WTC11 (cell line): ENCODE data around the gene SFI1.

Source experiments
- CTCF ChIP-seq: fragments of 200-600 bp; IDR thresholded peaks from 2 replicates; pipeline ENCODE4 v1.8.0; 2022; ENCODE audit warnings: antibody characterized with exemption
- ETV6 ChIP-seq: sonication (generic); formaldehyde crosslinking; IDR thresholded peaks from 2 replicates; pipeline ENCODE4 v1.8.1; 2022; ENCODE audit warnings: mild to moderate bottlenecking, missing genetic modification reagents
- FOXK1 ChIP-seq: sonication (generic); formaldehyde crosslinking; IDR thresholded peaks from 2 replicates; pipeline ENCODE4 v1.8.0; 2022; ENCODE audit warnings: mild to moderate bottlenecking, moderate library complexity, missing genetic modification reagents
- MLX ChIP-seq: sonication (generic); formaldehyde crosslinking; IDR thresholded peaks from 2 replicates; pipeline ENCODE4 v1.8.1; 2023; ENCODE audit warnings: mild to moderate bottlenecking, missing genetic modification reagents, moderate library complexity
- MYBL2 ChIP-seq: sonication (generic); formaldehyde crosslinking; IDR thresholded peaks from 2 replicates; pipeline ENCODE4 v1.8.1; 2023; ENCODE audit warnings: mild to moderate bottlenecking, moderate library complexity, missing genetic modification reagents
- NFE2L1 ChIP-seq: sonication (generic); formaldehyde crosslinking; IDR thresholded peaks from 2 replicates; pipeline ENCODE4 v1.8.1; 2023; ENCODE audit warnings: missing genetic modification reagents
- NR3C1 ChIP-seq: sonication (generic); formaldehyde crosslinking; conservative IDR thresholded peaks from 2 replicates; pipeline ENCODE4 v1.8.1; 2023; ENCODE audit warnings: low read depth, mild to moderate bottlenecking, missing genetic modification reagents
- SP1 ChIP-seq: sonication (generic); formaldehyde crosslinking; conservative IDR thresholded peaks from 2 replicates; pipeline ENCODE4 v1.8.1; 2022; ENCODE audit warnings: missing genetic modification reagents
- TEAD4 ChIP-seq: sonication (generic); formaldehyde crosslinking; IDR thresholded peaks from 2 replicates; pipeline ENCODE4 v1.8.0; 2022; ENCODE audit warnings: mild to moderate bottlenecking, missing genetic modification reagents
- ZSCAN18 ChIP-seq: fragments of 250-450 bp; sonication (Bioruptor Pico); IDR thresholded peaks from 2 replicates; pipeline ENCODE4 v2.1.2; 2022; ENCODE audit warnings: mild to moderate bottlenecking, moderate library complexity

GRCh38 chr22:31611061-31611760 lies 114.9 kb downstream of the SFI1 start:
- TF ChIP-seq CTCF: no peak
- TF ChIP-seq MLX: no peak
- TF ChIP-seq SP1 (CRISPR knock-in tag): no peak
- no peak for TF ChIP-seq NFE2L1 (CRISPR knock-in tag)
- no peak for TF ChIP-seq ZSCAN18 (CRISPR knock-in tag)
- no peak for TF ChIP-seq FOXK1 (CRISPR knock-in tag)
- no peak for TF ChIP-seq MYBL2 (CRISPR knock-in tag)
- no peak for TF ChIP-seq ETV6 (CRISPR knock-in tag)
- TF ChIP-seq TEAD4 (CRISPR knock-in tag): no peak
- TF ChIP-seq NR3C1: no peak
